Measurements from ENCODE around the gene COTL1. TPM values are rescaled to one million over a fixed set of nuclear protein-coding genes. Genes with fewer than 3 reads are reported as not detected.

COTL1 gene
- 199 and 226 TPM in 2 replicates for total RNA-seq

GRCh38 chr16:84617791-84618580 is at the start of gene COTL1:
COTL1 (minus strand) TSS chr16:84618078; CDS start chr16:84617914, 164 bp downstream.

GRCh38 chr16:84647828-84648594 is 30.1 kb upstream of the COTL1 start, which contains the start of gene KLHL36:
KLHL36 (plus strand) TSS chr16:84648511; CDS start chr16:84650868, 2,357 bp downstream.

Other genes starting within 250 kb of the COTL1 start
- gene ATP2C2, start 249.5 kb downstream of the COTL1 start, total RNA-seq, result not detected in 2 replicates
- 10.3 and 14.6 TPM in 2 replicates for gene MEAK7, start 113.4 kb downstream of the COTL1 start, total RNA-seq
- gene KLHL36, start 30.4 kb upstream of the COTL1 start, total RNA-seq, result 37.9 and 42.3 TPM in 2 replicates
- gene USP10, start 81.9 kb upstream of the COTL1 start, total RNA-seq, result 34.4 and 38.8 TPM in 2 replicates
- 5.8 and 10.7 TPM in 2 replicates for gene CRISPLD2, start 201.9 kb upstream of the COTL1 start, total RNA-seq

Data from cardiac ventricle fibroblast (primary cell).